Sigmoid colon (tissue), 7 donors: ENCODE results near the gene WDR26. TPM values are rescaled to one million over a fixed set of nuclear protein-coding genes. Genes with fewer than 3 reads are reported as not detected.

Experiments
- DNase-seq: peaks from one replicate; pipeline ENCODE4 v3.0.0-alpha.2; 2019
- H3K27ac ChIP-seq, 4 donors: fragments of 200-600 bp; sonication (generic); one replicate each; pipeline ENCODE4 v1.5.1; 2016 to 2019; ENCODE audit warnings: mild to moderate bottlenecking in 1 of 4
- H3K27me3 ChIP-seq, 3 donors: fragments of 200-600 bp; sonication (generic); one replicate each; pipeline ENCODE4 v1.5.1; 2019; ENCODE audit warnings: mild to moderate bottlenecking in 1 of 3
- H3K36me3 ChIP-seq, 4 donors: fragments of 200-600 bp; sonication (generic); one replicate each; pipeline ENCODE4 v1.5.1; 2016 to 2019
- H3K4me1 ChIP-seq, 4 donors: fragments of 200-600 bp; sonication (generic); one replicate each; pipeline ENCODE4 v1.5.1; 2017 to 2019
- H3K4me3 ChIP-seq, 4 donors: fragments of 200-600 bp; sonication (generic); one replicate each; pipeline ENCODE4 v1.5.1; 2017 to 2019; ENCODE audit warnings: mild to moderate bottlenecking in 2 of 4, moderate library complexity in 1 of 4
- H3K9me3 ChIP-seq, 4 donors: fragments of 200-600 bp in 3 of 4; sonication (generic) in 3 of 4; one replicate each; pipeline versions ENCODE4 v1.5.1 to v1.6.1; 2013 to 2019
- CTCF ChIP-seq, 4 experiments: fragments of 450-650 bp in 3 of 4; fragments of 200-600 bp in 1 of 4; IDR thresholded peaks; one replicate each; pipeline ENCODE4 v1.5.1; 2016 to 2019; ENCODE audit warnings: antibody characterized with exemption in 4 of 4, mild to moderate bottlenecking in 3 of 4, moderate library complexity in 2 of 4
- EP300 ChIP-seq, 4 donors: sonication (generic); formaldehyde crosslinking; IDR thresholded peaks; one replicate each; pipeline ENCODE4 v1.6.1; 2017; ENCODE audit warnings: antibody characterized with exemption in 4 of 4
- POLR2A ChIP-seq, 2 donors: fragments of 450-650 bp; IDR thresholded peaks; one replicate each; pipeline ENCODE4 v1.6.1; 2016; ENCODE audit warnings: antibody characterized with exemption in 2 of 2, mild to moderate bottlenecking in 2 of 2, moderate library complexity in 2 of 2
- POLR2AphosphoS5 ChIP-seq, 4 donors: sonication (generic); formaldehyde crosslinking; IDR thresholded peaks; one replicate each; pipeline ENCODE4 v1.6.1; 2017; ENCODE audit warnings: antibody characterized with exemption in 4 of 4
- WGBS, 2 donors: extraction: QIAGEN DNeasy Blood & Tissue Kit; methylation state at CpG; one replicate each; pipeline ENCODE4 v1.1.7; 2013; 5-methylcytosine and 5-hydroxymethylcytosine counted together
- intact Hi-C: fragments of 100-400 bp; cut with DNase I; formaldehyde crosslinking; loops from one replicate; pipeline ENCODE4 v1.15.1; 2023
- polyA plus RNA-seq, 3 donors: library from polyadenylated mRNA; stranded (reverse); fragments of 200-250 nt; gene quantifications; one replicate each; pipeline ENCODE4 v1.2.3, GENCODE V29; 2013
- total RNA-seq, 4 donors: library from RNA; depleted of rRNA; stranded (reverse); fragments of >200 nt; gene quantifications; one replicate each; pipeline ENCODE4 v1.1.0, GENCODE V29; 2016
- donor health status: healthy with polysubstance abuse.
- donor health status: Bipolar disorder and iron deficiency.
- donor health status: healthy.

Gene WDR26
- total and polyA plus RNA-seq, 7 donors = 27.6 to 105 (median 63.3) TPM

GRCh38 chr1:224433041-224433691, 1.4 kb downstream of the WDR26 start:
- H3K36me3 ChIP-seq = peaks cover 0 to 11% (median 3%) of the 10 kb centered on the region in 4 donors
- no peak for DNase-seq
- no peaks in the 10 kb centered on the region for H3K9me3 ChIP-seq
- intact Hi-C loops = no loop called here
- H3K27ac ChIP-seq = peak overlapping the region; percentile 89 to 99 (median 98)
- peak overlapping the region; percentile 76 to 92 (median 90) for H3K4me3 ChIP-seq
- 1 to 2% methylated on average over 19 of the region's 19 CpGs for WGBS, 2 donors
- peaks cover 0 to 63% (median 50%) of the 10 kb centered on the region in 4 donors for H3K4me1 ChIP-seq
- no peaks in the 10 kb centered on the region for H3K27me3 ChIP-seq
- TF ChIP-seq POLR2A (IDR thresholded peaks at IDR 0.05) (no peak), CTCF (IDR thresholded peaks at IDR 0.05) (no peak), POLR2AphosphoS5 (IDR thresholded peaks at IDR 0.05) (no peak), EP300 (IDR thresholded peaks at IDR 0.05) (no peak)

GRCh38 chr1:224432672-224433040, 1.9 kb downstream of the WDR26 start:
- Histone ChIP-seq H3K4me1 (peaks cover 0 to 68% (median 55%) of the 10 kb centered on the region in 4 donors), H3K27ac (peak overlapping the region; percentile 89 to 99 (median 98)), H3K27me3 (no peaks in the 10 kb centered on the region), H3K4me3 (peak overlapping the region; percentile 76 to 92 (median 90)), H3K9me3 (no peaks in the 10 kb centered on the region), H3K36me3 (peaks cover 0 to 11% (median 3%) of the 10 kb centered on the region in 4 donors)
- no peak for DNase-seq
- 3 to 6% methylated on average over 6 of the region's 6 CpGs for WGBS, 2 donors
- TF ChIP-seq POLR2AphosphoS5 (IDR thresholded peaks at IDR 0.05) (no peak), CTCF (IDR thresholded peaks at IDR 0.05) (no peak), POLR2A (IDR thresholded peaks at IDR 0.05) (no peak), EP300 (IDR thresholded peaks at IDR 0.05) (no peak)
- intact Hi-C loops = no loop called here

- 11 to 18% methylated on average over 2 of the region's 2 CpGs for WGBS, 2 donors
- Histone ChIP-seq H3K27me3 (no peaks in the 10 kb centered on the region), H3K27ac (peak overlapping the region; percentile 89 to 99 (median 98)), H3K4me1 (peaks cover 0 to 73% (median 60%) of the 10 kb centered on the region in 4 donors), H3K36me3 (peaks cover 0 to 11% (median 3%) of the 10 kb centered on the region in 4 donors), H3K9me3 (no peaks in the 10 kb centered on the region), H3K4me3 (peak overlapping the region in 3 of 4 donors; percentile 76 to 92 (median 88))
- no peak for DNase-seq
- TF ChIP-seq POLR2AphosphoS5 (IDR thresholded peaks at IDR 0.05) = peak in 1 of 4 donors; percentile 48
- TF ChIP-seq CTCF (IDR thresholded peaks at IDR 0.05) = no peak
- TF ChIP-seq POLR2A (IDR thresholded peaks at IDR 0.05) = no peak
- TF ChIP-seq EP300 (IDR thresholded peaks at IDR 0.05) = peak in 1 of 4 donors; percentile 24
- intact Hi-C loops = no loop called here
Measured at GRCh38 chr1:224432146-224432545, 2.5 kb downstream of the WDR26 start.

GRCh38 chr1:224431726-224432125, 2.9 kb downstream of the WDR26 start:
- no peak for TF ChIP-seq EP300 (IDR thresholded peaks at IDR 0.05)
- TF ChIP-seq POLR2AphosphoS5 (IDR thresholded peaks at IDR 0.05) = no peak
- no peak for TF ChIP-seq CTCF (IDR thresholded peaks at IDR 0.05)
- TF ChIP-seq POLR2A (IDR thresholded peaks at IDR 0.05) = no peak
- Histone ChIP-seq H3K27me3 (no peaks in the 10 kb centered on the region), H3K4me1 (peaks cover 0 to 77% (median 63%) of the 10 kb centered on the region in 4 donors), H3K4me3 (peak overlapping the region in 3 of 4 donors; percentile 76 to 92 (median 88)), H3K9me3 (no peaks in the 10 kb centered on the region), H3K27ac (peak overlapping the region; percentile 89 to 99 (median 98)), H3K36me3 (peaks cover 0 to 11% (median 3%) of the 10 kb centered on the region in 4 donors)
- no peak for DNase-seq
- intact Hi-C loops = no loop called here
- 20 to 30% methylated on average over 2 of the region's 2 CpGs for WGBS, 2 donors
